Fibroblast of skin of abdomen (primary cell): ENCODE results near the gene WDPCP.
"Not testable (repeated sequence)": the region's sequence is repeated elsewhere in the genome, so short reads cannot be mapped to it uniquely, and the experiment has no call there.

Experiments used
- DNase-seq: peaks from one replicate; pipeline ENCODE4 v3.0.0-alpha.2; 2013

WDPCP gene

DNA sequence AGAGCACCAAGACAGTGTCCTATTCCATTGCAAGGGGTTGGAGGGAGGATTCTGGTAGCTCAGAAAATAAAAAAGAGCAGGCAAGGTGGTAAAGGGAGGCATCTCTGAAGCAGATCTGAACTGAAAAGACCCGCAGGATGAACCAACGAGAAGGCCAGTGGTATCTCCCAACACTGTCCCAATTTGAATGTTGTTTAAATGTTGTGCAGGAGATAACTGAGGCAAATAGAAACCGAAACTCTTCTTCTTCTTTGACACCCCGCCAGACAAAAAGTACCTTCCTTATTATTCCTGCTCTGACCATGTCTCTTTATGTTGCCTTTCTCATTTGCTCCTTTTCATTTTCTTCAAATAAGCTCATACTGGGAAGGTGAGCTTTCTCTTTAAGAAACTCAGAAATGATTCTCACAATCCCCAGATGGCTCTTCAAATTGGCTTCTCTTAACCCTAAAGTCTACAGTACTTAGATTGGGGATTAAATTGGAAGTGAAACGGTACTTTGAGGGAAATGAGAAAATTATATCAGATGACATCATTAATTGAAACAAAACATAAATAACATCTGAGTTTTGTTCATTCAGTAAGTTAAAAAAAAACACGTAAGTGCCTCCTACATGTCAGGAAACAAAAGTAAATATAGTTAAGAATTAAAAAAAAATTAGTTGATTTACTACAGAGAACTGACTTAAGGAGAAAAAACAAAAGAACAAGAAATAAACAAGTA, 143.6 kb downstream of the WDPCP start:
- no peak for DNase-seq

DNA sequence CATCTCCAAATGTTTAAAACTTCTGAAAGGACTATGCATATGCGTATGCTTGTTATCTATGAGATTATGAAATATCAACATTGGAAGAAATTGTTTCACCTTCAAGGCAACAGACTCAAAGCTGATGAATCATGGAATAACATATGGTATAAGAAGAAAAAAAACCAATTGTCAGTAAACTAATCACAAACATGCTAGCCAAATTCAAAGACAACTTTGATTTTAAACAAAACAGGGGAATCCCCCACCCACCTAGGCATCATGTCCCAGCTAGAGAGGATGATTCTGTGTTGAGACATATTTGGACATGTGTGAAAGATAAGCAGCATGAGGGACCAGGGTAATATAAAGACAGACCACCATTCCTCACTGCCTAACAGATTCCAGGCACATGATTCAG, 147.7 kb downstream of the WDPCP start:
- peak; percentile 9 for DNase-seq

DNA sequence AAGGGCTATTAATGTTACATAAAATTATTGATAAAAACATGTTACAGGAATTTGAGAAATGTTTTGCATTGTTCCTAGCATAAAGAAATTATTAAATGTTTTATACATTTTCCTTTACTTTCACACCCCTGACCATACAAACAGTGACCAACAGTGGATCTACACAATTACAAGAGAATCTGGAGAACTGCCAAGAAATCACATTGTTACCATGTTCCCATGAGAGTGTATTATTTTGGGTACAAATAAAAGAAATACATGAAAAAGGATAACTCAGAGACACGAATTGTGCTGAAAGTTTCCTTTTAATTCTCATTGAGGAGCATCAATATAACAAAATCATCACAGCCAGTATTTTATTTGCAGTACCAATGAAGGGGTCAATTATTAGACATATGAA, 150.1 kb downstream of the WDPCP start:
- no peak for DNase-seq

DNA sequence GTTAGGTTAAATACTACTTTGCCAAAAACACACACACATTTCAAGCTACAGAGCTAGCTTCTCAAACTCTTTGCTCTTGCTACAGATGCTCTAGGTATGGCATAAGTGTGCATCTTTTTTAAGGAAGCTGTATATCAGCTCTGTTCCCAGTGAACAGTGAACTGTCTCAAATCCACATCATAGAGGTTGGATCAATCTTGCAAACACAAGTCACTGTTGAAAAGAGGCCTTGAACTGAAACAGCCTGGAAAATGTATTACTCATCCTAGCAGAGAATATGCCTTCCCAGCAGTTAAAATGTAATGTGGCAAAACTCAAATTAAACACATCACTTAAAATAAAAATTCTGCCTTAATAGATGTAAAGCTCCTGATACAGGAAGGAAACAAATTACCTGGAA, 151.8 kb downstream of the WDPCP start:
- peak; percentile 2 for DNase-seq

DNA sequence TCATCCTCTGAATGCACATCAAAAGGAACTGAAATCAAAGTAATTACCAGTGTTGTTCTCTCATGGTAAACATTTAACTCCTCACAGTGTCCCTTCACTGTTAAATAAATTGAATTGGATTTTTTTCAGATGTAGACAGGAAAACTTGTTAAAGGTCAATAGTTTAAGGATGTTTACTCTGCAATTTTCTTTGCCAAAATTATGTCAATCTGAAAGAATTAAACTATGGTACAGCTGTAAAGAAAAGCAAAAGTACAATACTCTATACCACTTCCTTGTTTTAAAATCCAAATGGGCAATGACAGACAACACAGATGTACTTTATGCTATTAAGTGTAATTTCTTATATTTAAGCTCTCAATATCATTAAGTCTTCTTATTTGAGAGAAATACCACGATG, 153.2 kb downstream of the WDPCP start:
- DNase-seq = no peak

DNA sequence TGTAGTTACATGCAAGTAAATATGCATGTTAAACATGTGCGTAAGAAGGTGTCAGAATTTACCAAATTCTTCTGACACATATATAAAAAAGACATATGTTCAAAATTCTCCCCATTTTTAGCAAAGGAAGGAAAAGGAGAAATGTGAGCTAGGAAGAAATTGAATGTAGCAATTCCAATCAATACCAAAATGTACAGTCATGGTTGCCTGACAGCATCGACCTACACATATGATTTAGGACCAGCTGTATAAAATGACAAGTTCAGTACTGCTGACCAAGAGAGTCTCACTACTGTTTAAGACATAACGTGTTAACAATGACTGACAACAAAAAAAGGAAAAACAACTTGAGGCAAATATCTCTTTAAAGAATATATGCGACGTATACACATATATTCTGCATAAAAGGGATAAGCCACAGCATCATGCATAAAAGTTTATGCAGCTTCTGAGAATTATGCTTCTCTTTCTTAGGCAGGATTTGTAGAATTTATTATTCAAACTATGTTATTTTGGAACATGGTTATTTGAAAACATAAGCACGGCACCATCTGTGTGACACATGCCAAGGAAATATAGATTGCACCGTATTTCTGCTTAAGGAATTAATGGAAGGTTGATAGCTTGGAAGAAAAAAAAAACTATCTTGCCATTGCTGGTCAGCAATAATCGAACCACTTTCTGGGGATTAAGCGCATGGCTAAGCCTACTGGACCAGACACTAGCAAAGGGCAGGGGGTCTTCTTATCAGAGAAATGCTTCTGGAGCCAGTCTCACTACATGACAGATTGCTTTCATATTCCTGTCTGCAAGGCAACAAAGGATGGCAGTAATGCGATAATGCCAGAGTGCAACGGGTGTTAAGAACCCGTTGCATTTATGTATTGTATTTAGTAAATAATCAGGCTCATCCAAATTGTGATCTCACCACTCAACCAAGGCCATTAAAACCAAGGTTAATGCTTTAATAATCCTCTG, 154.0 kb downstream of the WDPCP start:
- DNase-seq = no peak

DNA sequence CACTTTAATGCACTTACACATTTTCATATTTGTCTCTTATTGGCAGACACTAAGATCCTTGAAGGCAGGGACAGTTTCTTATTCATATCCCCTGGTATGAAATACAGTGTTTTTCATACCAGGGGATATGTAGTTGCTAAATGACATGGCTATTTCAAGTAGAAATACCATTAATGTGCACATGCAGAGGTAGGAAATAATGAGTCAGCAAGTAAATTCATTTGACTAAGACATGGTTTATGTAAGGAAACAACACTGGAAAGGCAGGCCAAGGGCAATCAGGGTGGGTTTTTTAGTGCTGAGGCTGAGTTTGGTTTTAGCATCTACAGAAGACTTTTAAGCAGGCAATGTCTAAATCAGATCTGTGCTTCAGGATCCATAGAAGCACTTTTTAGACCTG, 155.9 kb downstream of the WDPCP start:
- peak; percentile 27 for DNase-seq

DNA sequence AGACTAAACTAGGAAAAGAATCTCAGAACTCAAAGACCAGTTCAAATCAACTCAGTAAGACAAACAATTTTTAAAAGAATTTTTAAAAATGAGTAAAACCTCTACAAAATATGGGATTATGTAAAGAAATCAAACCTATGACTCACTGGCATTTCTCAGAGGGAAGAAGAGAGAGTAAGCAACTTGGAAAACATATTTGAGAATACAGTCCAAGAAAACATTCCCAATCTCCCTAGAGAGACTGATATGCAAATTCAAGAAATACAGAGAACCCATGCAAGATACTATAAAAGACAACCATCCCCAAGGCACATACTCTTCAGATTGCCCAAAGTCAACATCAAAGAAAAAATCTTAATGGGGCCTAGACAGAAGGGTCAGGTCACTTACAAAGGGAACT, 162.7 kb downstream of the WDPCP start:
- DNase-seq = peak; percentile 14

DNA sequence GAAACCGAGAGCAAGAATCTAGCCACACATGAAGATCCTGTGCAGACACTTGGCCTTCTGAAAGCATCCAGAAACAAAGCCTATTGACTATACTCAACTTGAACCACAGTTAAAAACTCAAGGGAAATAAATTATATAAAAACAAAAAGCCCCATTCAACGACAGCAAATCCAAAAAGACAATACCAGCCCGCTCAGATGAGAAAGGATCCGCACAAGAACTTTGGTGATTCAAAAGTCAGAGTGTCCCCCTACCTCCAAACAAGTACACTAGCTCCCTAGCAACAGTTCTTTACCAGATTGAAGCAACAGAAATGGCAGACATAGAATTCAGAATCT, 163.2 kb downstream of the WDPCP start:
- DNase-seq = no peak

DNA sequence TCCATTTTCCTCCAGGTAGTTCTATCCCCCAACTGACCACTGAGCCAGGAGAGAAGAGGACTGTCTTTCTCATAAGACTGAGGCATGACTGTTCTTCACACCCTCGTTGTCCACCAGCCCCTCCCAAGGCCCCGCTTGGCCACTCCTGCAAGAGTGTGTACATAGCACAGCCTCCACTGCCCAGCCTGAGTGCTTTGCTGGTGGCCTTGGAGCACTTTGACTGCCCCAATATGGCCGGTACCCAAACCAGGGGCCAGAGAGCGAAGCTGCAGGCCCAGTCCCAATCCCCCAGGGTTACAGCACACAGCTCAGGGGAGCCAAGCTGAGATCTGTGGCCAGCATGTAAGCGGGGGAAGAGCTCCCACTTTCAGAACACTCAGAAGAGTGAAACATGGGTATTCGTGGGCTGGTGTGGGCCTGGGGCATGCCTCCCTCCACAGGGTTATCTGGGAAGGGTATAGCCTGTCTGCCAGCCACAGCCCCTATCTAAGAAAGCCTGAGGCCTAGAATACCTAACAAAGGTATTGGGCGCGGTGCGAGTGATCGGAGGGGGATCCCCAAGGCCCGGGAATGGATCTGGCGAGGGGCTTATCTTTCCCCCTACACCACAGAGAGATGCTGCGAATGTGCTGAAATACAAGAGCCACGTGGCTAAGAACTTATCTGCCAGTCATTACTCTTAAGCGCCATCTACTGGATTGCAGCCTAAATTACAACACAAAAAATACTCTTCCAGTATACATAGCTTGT, 163.8 kb downstream of the WDPCP start:
- DNase-seq = peak; percentile 14

DNA sequence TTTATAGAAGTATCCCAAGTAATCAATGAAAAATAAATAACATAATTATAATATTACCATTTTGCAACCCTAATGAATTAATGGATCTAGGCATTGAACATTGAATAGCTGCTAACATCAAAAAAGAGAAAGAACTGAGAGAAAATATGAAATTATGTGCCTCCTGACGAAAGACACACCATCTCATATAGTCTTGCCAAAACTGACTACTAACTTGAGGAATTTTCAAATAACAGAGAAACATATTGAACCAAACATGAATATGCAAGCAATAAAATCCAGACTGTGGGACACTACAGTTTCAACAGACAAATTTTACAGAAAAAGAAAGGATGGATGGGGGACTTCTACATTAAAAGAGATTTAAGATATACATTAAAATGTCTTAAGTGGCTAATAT, 165.7 kb downstream of the WDPCP start:
- DNase-seq = no peak

DNA sequence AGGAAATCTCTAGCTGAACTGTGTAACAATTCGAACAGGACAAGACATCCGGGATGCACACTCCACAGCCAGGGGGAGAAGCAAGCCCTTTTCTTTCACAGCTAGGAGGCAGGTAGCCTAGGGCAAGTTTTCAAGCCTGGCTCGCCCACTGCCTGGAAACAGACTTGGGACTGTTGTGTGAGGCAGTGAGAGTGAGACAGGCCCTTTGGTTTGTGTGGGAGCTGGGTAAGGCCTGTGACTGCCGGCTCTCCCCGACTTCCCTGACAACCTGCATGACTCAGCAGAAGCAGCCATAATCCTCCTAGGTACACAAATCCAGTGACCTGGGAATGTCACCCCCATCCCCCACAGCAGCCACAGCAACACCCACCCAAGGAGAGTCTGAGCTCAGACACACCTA, 179.7 kb downstream of the WDPCP start:
- DNase-seq = no peak

DNA sequence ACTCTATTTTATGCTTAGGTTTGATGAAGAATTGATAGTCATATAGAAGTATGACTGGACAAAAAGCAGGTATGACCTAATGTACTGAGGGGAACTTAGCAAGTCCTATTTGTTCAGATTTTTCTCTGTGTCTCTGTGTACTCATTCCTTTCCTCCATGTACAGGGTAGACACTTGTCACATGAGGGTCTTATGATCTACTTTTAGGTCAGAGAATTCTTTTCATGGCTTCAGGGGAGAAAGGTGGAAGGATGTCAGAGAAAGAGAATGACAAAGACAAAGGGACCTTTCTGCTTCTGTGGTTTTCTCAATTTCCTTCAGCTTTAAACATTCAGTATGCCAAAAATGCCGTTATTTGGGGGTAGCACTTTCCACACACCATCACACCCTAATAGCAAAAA, 181.6 kb downstream of the WDPCP start:
- no peak for DNase-seq

DNA sequence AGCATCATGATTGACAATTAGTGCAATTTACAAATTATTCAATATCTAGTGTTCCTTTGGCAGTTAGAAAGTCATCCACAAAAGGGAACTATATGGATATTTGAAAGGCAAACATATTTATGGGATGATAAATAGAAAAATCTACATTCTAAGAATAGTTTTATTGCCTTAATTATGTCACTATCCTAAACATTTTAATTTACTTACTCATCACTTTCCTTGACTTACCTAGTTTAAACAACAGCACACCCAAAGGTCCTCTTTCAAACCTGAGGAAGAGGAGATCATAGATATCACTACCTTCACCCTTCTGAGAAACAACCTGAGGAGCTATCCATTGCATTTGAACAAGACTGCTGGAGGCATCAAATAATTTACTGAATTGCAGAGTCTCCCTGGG, 184.5 kb downstream of the WDPCP start:
- no peak for DNase-seq

DNA sequence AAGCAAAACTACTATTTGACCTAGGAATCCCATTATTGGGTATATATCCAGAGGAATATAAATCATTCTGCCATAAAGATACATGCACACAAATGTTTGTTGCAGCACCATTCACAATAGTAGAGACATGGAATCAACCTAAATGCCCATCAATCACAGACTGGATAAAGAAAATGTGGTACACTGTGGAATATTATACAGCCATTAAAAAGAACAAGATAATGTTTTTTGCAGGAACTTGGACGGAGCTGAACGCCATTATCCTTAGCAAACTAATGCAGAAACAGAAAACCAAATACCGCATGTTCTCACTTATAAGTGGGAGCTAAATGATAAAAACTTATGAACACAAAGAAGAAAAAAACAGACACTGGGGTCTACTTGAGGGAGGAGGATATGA, 185.4 kb downstream of the WDPCP start:
- DNase-seq = not testable (repeated sequence)

DNA sequence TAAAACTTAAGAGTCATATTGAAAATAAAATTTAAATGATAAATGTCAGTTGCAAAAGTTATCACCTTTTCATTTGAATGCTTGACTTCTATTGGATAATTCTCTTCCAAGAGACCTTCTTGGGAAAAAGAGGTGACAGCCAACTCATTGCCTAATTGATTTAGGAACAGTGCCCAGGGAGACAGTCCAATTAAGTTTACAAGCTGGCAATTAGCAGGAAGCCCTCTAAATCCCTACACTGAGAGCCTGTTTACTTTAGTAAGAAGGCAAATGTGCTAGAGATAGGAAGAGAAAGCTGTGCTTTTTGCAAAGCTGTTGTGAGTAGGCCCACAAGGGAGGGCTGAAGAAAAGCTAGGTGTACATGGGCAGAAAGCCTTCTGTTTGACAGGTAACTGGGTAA, 189.1 kb downstream of the WDPCP start:
- DNase-seq = no peak

DNA sequence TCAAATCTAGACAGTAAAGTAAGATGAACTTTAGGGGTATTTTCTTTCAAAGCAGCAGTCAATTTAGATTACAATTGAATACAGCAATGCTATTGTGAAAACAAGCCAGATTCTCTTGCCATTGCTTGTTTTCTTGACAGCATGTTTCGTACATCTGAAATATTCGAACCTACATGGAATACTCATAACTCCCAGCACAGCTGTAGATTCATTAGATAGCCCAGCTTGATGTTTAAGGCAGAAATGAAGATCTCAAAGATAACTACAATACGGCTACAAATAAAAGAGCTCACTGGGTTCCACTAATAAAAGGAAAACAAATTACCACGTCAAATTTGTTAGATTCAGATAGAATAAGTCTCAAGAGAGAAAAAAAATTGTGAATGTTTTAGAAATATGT, 208.8 kb downstream of the WDPCP start:
- no peak for DNase-seq

DNA sequence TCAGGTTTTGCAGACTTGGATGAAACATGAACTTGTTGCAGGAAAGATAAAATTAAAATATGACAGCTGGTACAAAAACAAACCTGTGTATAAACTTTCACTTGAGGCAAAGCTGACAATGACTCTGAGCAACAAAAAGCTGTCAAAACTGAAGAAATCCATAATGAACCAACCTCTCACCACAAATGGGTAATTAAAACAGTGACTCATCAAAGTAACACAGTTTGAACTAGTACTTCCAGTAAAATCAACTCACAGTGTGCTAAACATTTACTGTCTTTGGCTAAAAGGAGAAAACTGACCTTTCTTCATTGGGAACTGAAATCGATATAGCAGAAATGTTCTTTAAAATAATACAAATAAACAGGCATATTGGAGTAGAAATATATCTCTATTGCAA, 209.7 kb downstream of the WDPCP start:
- DNase-seq = no peak

DNA sequence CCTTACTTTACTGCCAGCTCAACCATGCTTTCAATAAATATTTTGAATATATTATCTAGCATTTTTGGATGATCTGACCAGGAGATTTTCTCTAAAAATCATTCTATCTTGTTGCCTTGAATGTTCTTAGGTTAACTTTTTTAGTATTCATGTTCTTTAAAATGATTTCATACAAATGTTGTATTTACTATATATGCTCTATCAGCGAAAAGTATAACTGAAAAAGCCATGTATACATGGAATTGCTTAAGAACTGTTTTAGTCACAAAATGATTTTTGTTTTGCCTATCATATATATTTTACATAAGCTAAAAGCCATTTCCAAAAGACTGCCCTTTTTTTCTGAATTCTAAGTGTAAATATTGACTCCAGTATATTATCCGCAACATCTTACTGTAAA, 213.9 kb downstream of the WDPCP start:
- DNase-seq = no peak

DNA sequence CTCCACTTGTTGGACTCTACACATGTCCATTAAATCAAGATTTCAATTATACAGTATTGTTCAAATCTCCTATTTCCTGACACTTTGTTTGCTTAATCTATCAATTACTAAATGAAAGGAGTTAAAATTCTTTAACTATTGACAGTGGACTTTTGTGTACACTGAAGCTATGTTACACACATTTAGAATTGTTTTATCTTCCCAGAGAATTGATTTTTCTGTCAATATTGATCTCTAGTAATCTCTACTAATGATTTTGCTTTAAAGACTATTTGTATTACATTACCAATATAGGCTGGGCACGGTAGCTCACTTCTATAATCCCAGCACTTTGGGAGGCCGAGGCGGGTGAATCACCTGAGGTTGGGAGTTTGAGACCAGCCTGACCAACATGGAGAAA, 215.7 kb downstream of the WDPCP start:
- DNase-seq = no peak

DNA sequence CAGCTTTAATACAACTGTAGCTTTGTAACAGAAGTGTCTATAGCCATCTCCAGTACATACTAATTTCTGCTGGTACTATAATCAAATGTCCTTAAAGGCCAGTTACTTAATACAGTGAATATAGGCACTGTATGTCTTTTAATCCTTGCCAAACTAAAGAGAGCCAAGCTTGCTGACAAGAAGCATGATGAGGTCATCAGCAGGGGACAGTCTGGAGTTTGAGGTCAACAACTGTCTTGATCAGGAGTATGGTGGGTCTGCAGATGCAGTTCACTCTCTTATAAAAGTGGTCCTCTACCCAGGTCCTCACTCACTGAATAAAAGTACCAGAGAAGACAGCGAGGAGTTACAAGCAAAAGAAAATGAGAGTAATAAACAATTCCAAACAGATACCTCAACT, 219.1 kb downstream of the WDPCP start:
- DNase-seq = no peak

DNA sequence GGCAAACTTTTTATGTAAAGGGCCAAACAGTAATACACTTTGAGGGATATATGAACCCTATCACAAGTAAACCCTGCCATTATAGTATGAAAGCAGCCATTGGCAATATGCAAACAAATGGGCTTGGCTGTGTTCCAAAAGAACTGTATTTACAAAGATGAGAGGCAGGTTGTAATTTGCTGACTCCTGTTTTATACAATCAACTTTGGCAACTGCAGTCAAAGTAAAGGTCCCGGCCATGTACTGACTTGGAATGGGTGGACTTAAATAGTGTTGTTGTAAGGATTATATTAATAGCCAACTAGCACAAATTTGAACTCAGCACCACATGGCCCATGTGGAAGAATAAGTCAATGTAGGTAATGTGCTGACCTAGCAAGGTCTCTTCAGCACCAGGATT, 223.4 kb downstream of the WDPCP start:
- no peak for DNase-seq

DNA sequence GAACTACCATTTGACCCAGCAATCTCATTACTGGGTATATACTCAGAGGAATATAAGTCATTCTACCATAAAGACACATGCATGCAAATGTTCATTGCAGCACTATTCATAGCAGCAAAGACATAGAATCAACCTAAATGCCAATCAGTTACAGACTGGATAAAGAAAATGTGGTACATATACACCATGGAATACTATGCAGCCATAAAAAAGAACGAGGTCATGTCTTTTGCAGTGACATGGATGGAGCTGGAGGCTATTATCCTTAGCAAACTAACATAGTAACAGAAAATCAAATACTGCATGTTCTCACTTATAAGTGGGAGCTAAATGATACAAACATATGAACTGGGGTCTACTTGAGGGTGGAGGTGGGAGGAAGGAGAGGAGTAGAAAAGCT, 230.6 kb downstream of the WDPCP start:
- DNase-seq = not testable (repeated sequence)
